Esophagus squamous epithelium (tissue), 4 donors: ENCODE measurements around the gene CCDC85C.

Experiments used
- POLR2A ChIP-seq, 4 donors: fragments of 450-650 bp; IDR thresholded peaks; one replicate each; pipeline ENCODE4 v1.6.1; 2017; ENCODE audit warnings: antibody characterized with exemption in 4 of 4, mild to moderate bottlenecking in 4 of 4, moderate library complexity in 3 of 4
- TF ChIP-seq, protein P1 (sequence below), 6 experiments: fragments of 450-650 bp in 4 of 6; fragments of 200-600 bp in 2 of 6; sonication (generic) in 2 of 6; IDR thresholded peaks; one replicate each; pipeline ENCODE4 v1.5.1; 2016 to 2019; ENCODE audit warnings: antibody characterized with exemption in 6 of 6, mild to moderate bottlenecking in 4 of 6, moderate library complexity in 4 of 6

DNA sequence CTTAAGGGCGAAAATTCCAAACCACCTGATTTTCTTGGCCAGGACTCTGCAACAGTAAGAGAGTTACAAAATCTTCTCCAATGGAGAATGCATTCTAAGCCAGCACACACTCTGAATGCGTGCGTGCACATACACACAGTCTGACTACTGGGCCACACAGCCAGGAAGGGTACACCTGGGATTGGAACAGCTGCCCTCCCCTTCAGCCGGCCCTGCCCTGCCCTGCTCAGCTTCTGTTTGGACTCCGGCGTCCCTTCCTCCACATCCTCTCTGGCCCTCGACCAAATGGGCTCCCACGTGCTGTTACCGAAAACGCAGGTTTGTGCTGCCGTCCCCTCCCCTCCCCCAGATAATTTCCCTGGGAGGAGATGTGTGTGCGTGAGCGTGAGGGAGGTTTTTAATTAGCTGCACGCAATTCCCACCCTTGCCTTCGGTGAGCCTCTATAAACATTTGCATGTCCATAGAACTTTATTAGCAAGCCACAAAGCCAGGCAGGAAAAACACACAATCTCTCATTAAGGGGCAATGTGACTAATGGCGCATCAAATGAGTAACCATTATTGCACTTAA lies 79.8 kb downstream of the CCDC85C start:
- no peak for TF ChIP-seq POLR2A (IDR thresholded peaks at IDR 0.05)
- TF ChIP-seq, protein P1, sequence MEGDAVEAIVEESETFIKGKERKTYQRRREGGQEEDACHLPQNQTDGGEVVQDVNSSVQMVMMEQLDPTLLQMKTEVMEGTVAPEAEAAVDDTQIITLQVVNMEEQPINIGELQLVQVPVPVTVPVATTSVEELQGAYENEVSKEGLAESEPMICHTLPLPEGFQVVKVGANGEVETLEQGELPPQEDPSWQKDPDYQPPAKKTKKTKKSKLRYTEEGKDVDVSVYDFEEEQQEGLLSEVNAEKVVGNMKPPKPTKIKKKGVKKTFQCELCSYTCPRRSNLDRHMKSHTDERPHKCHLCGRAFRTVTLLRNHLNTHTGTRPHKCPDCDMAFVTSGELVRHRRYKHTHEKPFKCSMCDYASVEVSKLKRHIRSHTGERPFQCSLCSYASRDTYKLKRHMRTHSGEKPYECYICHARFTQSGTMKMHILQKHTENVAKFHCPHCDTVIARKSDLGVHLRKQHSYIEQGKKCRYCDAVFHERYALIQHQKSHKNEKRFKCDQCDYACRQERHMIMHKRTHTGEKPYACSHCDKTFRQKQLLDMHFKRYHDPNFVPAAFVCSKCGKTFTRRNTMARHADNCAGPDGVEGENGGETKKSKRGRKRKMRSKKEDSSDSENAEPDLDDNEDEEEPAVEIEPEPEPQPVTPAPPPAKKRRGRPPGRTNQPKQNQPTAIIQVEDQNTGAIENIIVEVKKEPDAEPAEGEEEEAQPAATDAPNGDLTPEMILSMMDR (IDR thresholded peaks at IDR 0.05), result no peak
